Neural progenitor cell (in vitro differentiated cells): ENCODE data around the gene KRTAP10-5. TPM values are rescaled to one million over a fixed set of nuclear protein-coding genes. Genes with fewer than 3 reads are reported as not detected.
"Not testable (repeated sequence)": the region's sequence is repeated elsewhere in the genome, so short reads cannot be mapped to it uniquely, and the experiment has no call there.

Experiments
- DNase-seq: peaks from one replicate; pipeline ENCODE4 v3.0.0-alpha.2; 2016; ENCODE audit warnings: low spot score
- H2AFZ ChIP-seq: fragments of 200-600 bp; sonication (generic); replicated peaks from 2 replicates; pipeline ENCODE4 v1.6.1; 2016; ENCODE audit warnings: antibody characterized with exemption
- H3F3A ChIP-seq: fragments of 200-600 bp; sonication (generic); 2 replicates; pipeline ENCODE4 v1.6.1; 2016; ENCODE audit warnings: antibody characterized with exemption, low read depth
- H3K27ac ChIP-seq: fragments of 200-600 bp; sonication (generic); 2 replicates; pipeline ENCODE4 v1.5.1; 2016; ENCODE audit warnings: mild to moderate bottlenecking
- H3K27me3 ChIP-seq: fragments of 200-600 bp; sonication (generic); 2 replicates; pipeline ENCODE4 v1.6.1; 2016; ENCODE audit warnings: mild to moderate bottlenecking, moderate library complexity
- H3K36me3 ChIP-seq: fragments of 200-600 bp; sonication (generic); 2 replicates; pipeline ENCODE4 v1.5.1; 2016
- H3K4me1 ChIP-seq: fragments of 200-600 bp; sonication (generic); 2 replicates; pipeline ENCODE4 v1.6.1; 2016; ENCODE audit warnings: mixed run types
- H3K4me2 ChIP-seq: fragments of 200-600 bp; sonication (generic); 2 replicates; pipeline ENCODE4 v1.6.1; 2016
- H3K4me3 ChIP-seq: fragments of 200-600 bp; sonication (generic); 2 replicates; pipeline ENCODE4 v1.5.1; 2016
- H3K79me2 ChIP-seq: fragments of 200-600 bp; sonication (generic); 2 replicates; pipeline ENCODE4 v1.6.1; 2016; ENCODE audit warnings: low read depth
- H3K9ac ChIP-seq: fragments of 200-600 bp; sonication (generic); 2 replicates; pipeline ENCODE4 v1.6.1; 2016
- H3K9me3 ChIP-seq: fragments of 200-600 bp; sonication (generic); 2 replicates; pipeline ENCODE4 v1.5.1; 2016; ENCODE audit warnings: low read depth
- H4K20me1 ChIP-seq: fragments of 200-600 bp; sonication (generic); 2 replicates; pipeline ENCODE4 v1.6.1; 2016; ENCODE audit warnings: low read depth
- H3K27ac Mint-ChIP-seq: 3 replicates; pipeline ENCODE4 v1.8.0; 2021; ENCODE audit warnings: mixed read lengths
- H3K27me3 Mint-ChIP-seq: 2 replicates; pipeline ENCODE4 v1.8.0; 2022; ENCODE audit warnings: low read depth, mild to moderate bottlenecking, inconsistent platforms, moderate library complexity, mixed read lengths; ENCODE audit not compliant: insufficient read depth
- H3K36me3 Mint-ChIP-seq: 3 replicates; pipeline ENCODE4 v1.8.0; 2021; ENCODE audit warnings: mixed read lengths
- H3K4me1 Mint-ChIP-seq: 3 replicates; pipeline ENCODE4 v1.8.0; 2021; ENCODE audit warnings: mixed read lengths
- H3K4me3 Mint-ChIP-seq: 3 replicates; pipeline ENCODE4 v1.8.0; 2021; ENCODE audit warnings: mild to moderate bottlenecking, moderate library complexity, mixed read lengths
- H3K9me3 Mint-ChIP-seq: 3 replicates; pipeline ENCODE4 v1.8.0; 2020; ENCODE audit warnings: mixed read lengths
- EZH2 ChIP-seq: fragments of 200-600 bp; sonication (generic); IDR thresholded peaks from 2 replicates; pipeline ENCODE4 v1.6.1; 2017; ENCODE audit warnings: antibody characterized with exemption, mild to moderate bottlenecking, moderate library complexity
- EZH2phosphoT487 ChIP-seq: fragments of 200-600 bp; sonication (generic); IDR thresholded peaks from 2 replicates; pipeline ENCODE4 v1.6.1; 2017; ENCODE audit warnings: antibody characterized with exemption
- total RNA-seq: library from RNA; depleted of rRNA; stranded (reverse); fragments of >200 nt; gene quantifications from 2 replicates; pipeline ENCODE4 v1.2.3, GENCODE V29; 2015; ENCODE audit warnings: low replicate concordance
- TF ChIP-seq, protein P1 (sequence below): fragments of 200-600 bp; sonication (generic); IDR thresholded peaks from 2 replicates; pipeline ENCODE4 v1.5.1; 2017; ENCODE audit warnings: antibody characterized with exemption, mild to moderate bottlenecking

The KRTAP10-5 gene
- total RNA-seq, 1 donor from 2014 or later: not detected

DNA sequence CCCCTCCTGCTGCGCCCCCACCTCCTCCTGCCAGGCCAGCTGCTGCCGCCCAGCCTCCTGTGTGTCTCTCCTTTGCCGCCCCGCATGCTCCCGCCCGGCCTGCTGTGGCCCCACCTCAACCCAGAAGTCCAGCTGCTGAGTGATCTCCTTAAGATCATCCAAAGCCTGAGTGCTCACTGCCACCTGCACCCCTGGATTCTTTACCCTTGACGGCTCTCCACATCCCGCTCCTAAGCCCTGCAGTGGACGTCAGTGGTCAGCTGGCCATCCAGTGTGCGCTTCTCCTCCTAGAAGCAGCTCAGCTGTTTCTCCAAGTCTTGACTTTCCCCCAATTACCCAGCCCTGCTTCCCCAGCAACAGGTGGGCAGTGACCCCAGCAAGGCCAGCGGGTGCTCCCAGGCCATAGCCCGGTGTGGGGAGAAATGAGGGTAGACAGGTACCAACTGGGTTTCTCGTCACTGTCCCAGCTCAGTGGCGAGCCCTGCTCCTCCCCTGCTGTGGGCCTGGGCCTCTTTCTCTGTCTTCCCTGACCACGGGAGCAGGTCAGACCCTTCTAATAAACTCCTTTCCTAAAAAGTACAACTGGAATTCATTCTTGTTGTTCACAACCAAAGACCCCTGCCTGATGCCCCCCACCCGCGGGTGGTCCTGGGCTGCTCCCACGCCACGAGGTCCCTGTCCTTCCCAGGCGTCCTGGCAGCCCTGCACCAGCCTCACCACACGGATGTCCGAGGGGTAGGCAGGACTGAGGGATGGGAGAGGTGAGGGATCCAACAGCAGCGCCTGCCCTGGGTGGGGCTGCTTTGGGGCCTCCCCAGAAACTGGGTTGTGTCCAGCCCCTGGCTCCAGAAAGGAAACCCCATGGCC is 21.4 kb upstream of the KRTAP10-5 start:
- Mint-ChIP-seq H3K27me3 (peaks cover 7% of the 10 kb centered on the region), H3K27ac (no peak overlapping the region), H3K36me3 (no peaks in the 10 kb centered on the region), H3K4me1 (peaks cover 9% of the 10 kb centered on the region), H3K4me3 (peak overlapping the region; percentile 65), H3K9me3 (peaks cover 5% of the 10 kb centered on the region)
- Histone ChIP-seq H3K9me3 (peaks cover 3% of the 10 kb centered on the region), H3F3A (peaks cover 24% of the 10 kb centered on the region), H3K79me2 (no peaks in the 10 kb centered on the region), H3K4me1 (peaks cover 27% of the 10 kb centered on the region), H2AFZ (no peak overlapping the region), H3K36me3 (no peaks in the 10 kb centered on the region), H3K4me2 (no peak overlapping the region), H3K4me3 (no peak overlapping the region), H3K27ac (no peak overlapping the region), H3K27me3 (no peaks in the 10 kb centered on the region), H4K20me1 (no peaks in the 10 kb centered on the region), H3K9ac (no peak overlapping the region)
- DNase-seq: no peak
- TF ChIP-seq EZH2phosphoT487 (no peak), EZH2 (no peak)
- TF ChIP-seq, protein P1, sequence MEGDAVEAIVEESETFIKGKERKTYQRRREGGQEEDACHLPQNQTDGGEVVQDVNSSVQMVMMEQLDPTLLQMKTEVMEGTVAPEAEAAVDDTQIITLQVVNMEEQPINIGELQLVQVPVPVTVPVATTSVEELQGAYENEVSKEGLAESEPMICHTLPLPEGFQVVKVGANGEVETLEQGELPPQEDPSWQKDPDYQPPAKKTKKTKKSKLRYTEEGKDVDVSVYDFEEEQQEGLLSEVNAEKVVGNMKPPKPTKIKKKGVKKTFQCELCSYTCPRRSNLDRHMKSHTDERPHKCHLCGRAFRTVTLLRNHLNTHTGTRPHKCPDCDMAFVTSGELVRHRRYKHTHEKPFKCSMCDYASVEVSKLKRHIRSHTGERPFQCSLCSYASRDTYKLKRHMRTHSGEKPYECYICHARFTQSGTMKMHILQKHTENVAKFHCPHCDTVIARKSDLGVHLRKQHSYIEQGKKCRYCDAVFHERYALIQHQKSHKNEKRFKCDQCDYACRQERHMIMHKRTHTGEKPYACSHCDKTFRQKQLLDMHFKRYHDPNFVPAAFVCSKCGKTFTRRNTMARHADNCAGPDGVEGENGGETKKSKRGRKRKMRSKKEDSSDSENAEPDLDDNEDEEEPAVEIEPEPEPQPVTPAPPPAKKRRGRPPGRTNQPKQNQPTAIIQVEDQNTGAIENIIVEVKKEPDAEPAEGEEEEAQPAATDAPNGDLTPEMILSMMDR: no peak

DNA sequence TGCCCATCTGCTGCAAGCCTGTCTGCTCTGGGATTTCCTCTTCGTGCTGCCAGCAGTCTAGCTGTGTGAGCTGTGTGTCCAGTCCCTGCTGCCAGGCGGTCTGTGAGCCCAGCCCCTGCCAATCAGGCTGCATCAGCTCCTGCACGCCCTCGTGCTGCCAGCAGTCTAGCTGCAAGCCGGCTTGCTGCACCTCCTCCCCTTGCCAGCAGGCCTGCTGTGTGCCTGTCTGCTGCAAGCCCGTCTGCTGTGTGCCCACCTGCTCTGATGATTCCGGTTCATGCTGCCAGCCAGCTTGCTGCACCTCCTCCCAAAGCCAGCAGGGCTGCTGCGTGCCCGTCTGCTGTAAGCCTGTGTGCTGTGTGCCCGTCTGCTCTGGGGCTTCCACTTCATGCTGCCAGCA is 20.7 kb upstream of the KRTAP10-5 start:
- H3K27ac ChIP-seq, H3K4me1 Mint-ChIP-seq, H3K27me3 ChIP-seq, H3K27ac Mint-ChIP-seq, H3K9me3 ChIP-seq, H3K79me2 ChIP-seq, H4K20me1 ChIP-seq, H3K4me3 ChIP-seq, H3K4me2 ChIP-seq, H3K27me3 Mint-ChIP-seq, H3K4me3 Mint-ChIP-seq, H2AFZ ChIP-seq, H3K36me3 Mint-ChIP-seq, H3K36me3 ChIP-seq, H3K9me3 Mint-ChIP-seq, H3K9ac ChIP-seq, DNase-seq: not testable (repeated sequence)
- peaks cover 27% of the 10 kb centered on the region for H3K4me1 ChIP-seq
- H3F3A ChIP-seq: peaks cover 24% of the 10 kb centered on the region

DNA sequence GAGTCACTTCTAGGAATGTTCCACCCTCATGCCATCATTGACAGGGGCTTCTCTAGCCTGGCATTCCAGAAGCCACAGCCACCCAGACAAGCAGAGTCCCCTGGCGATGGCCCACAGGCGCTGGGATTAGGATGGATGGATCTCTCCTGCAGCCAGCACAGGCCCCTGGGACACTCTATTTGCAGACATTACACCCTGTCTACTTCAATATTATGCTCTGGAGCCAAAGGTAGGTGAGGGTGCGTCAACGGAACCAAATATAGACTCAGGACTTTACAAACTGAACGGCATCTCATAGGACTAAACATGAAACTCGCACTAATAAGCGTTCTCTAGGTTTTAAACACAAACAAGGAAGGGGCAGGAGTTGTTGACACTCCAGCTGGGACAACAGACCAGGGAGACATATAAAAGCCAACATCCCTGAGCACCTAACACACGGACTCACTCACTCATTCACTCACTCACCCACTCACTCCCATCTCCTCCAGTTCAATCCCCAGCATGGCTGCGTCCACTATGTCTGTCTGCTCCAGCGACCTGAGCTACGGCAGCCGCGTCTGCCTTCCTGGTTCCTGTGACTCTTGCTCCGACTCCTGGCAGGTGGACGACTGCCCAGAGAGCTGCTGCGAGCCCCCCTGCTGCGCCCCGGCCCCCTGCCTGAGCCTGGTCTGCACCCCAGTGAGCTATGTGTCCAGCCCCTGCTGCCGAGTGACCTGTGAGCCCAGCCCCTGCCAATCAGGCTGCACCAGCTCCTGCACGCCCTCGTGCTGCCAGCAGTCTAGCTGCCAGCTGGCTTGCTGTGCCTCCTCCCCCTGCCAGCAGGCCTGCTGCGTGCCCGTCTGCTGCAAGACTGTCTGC is 19.9 kb upstream of the KRTAP10-5 start, which contains the start of gene KRTAP10-7:
KRTAP10-7 (plus strand) TSS at position 480 of the 861 bp plus-strand sequence; CDS start at position 505, 25 bp downstream.
- not testable (repeated sequence) for H3K4me3 Mint-ChIP-seq, H3K9me3 ChIP-seq, H3K27ac Mint-ChIP-seq, H3K9ac ChIP-seq, H3K9me3 Mint-ChIP-seq, H3K27me3 ChIP-seq, H3K36me3 Mint-ChIP-seq, H3K36me3 ChIP-seq, H3K4me1 Mint-ChIP-seq, H3K4me2 ChIP-seq, H3K4me3 ChIP-seq, H3K79me2 ChIP-seq, H4K20me1 ChIP-seq, DNase-seq
- peaks cover 10% of the 10 kb centered on the region for H3K27me3 Mint-ChIP-seq
- Histone ChIP-seq H3K4me1 (peaks cover 27% of the 10 kb centered on the region), H2AFZ (peak within 1 kb of the TSS; percentile 9), H3K27ac (peak within 1 kb of the TSS; percentile 90), H3F3A (peaks cover 24% of the 10 kb centered on the region)

DNA sequence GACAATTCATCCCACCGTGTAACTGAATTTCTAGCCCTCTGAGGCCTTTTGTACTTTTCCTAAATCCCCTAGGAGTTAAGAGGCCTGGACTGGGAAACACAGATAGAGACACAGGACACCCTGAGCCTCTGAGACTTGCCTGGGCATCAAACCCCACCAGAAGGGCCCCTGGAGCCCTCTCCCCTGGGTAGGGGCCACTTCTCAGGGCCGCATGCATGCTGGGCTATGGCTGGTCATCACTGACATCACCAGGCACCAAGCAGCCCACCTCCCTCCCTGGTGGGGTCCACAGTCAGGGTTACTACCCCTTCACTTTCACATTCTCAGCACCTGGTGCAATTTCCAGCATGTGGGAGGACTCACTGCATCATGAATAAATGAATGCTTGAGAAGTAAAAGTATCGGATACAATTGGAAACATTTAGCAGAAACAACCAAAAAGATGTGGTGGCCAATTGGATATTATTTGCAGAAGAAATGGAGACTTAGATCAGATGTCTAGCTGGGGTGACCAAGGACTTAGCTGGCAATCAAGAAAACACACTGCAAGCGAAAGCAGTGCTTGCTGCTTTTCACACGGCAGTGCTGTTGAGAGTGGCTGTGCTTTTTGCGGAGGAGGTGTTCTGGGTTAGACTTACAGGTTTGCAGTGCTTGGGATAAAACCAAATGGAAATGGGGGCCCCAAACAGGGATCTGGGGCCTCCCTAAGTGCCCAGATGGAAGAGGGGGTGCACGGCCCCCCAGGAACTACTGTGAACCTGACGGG is 19.0 kb upstream of the KRTAP10-5 start:
- Mint-ChIP-seq H3K9me3 (peaks cover 2% of the 10 kb centered on the region), H3K27ac (no peak overlapping the region), H3K4me3 (no peak overlapping the region), H3K36me3 (no peaks in the 10 kb centered on the region), H3K4me1 (peaks cover 9% of the 10 kb centered on the region), H3K27me3 (peaks cover 10% of the 10 kb centered on the region)
- no peak for DNase-seq
- no peaks in the 10 kb centered on the region for H3K27me3 ChIP-seq
- no peaks in the 10 kb centered on the region for H4K20me1 ChIP-seq
- H2AFZ ChIP-seq: peak overlapping the region; percentile 9
- TF ChIP-seq EZH2 (no peak), EZH2phosphoT487 (no peak)
- TF ChIP-seq, protein P1: no peak
- no peaks in the 10 kb centered on the region for H3K79me2 ChIP-seq
- peaks cover 3% of the 10 kb centered on the region for H3K9me3 ChIP-seq
- H3K9ac ChIP-seq: no peak overlapping the region
- no peak overlapping the region for H3K4me2 ChIP-seq
- no peak overlapping the region for H3K4me3 ChIP-seq
- peaks cover 24% of the 10 kb centered on the region for H3F3A ChIP-seq
- H3K27ac ChIP-seq: peak overlapping the region; percentile 90
- H3K36me3 ChIP-seq: no peaks in the 10 kb centered on the region
- H3K4me1 ChIP-seq: peaks cover 27% of the 10 kb centered on the region
